Measurements from ENCODE around the gene ROBO2. TPM values are rescaled to one million over a fixed set of nuclear protein-coding genes. Genes with fewer than 3 reads are reported as not detected.

Gene ROBO2
- total and polyA plus RNA-seq, 10 of the 15 experiments (the other 5 are each of a cell fraction or from before 2014, with no cell fraction given): 0.22 to 2.5 (median 0.81) TPM

- Histone ChIP-seq H3K4me2 (ENCODE audit: control insufficient read depth, insufficient read depth) (no peak overlapping the region), H3K79me2 (ENCODE audit: control insufficient read depth, insufficient read depth, low read length) (no peaks in the 10 kb centered on the region), H3K27me3 (replicated peaks in 1 of 2; ENCODE audit: control insufficient read depth in 2 of 2, insufficient read depth in 2 of 2, low read length in 1 of 2) (no peaks in the 10 kb centered on the region), H2AFZ (ENCODE audit: control insufficient read depth, low read depth, low read length) (no peak overlapping the region), H3K4me1 (ENCODE audit: control insufficient read depth, insufficient read depth, low read length) (no peaks in the 10 kb centered on the region), H3K27ac (ENCODE audit: control insufficient read depth, insufficient read depth) (no peak overlapping the region), H3K36me3 (ENCODE audit: control insufficient read depth in 2 of 2, insufficient read depth in 2 of 2, low read length in 1 of 2) (no peaks in the 10 kb centered on the region), H3K9ac (ENCODE audit: control insufficient read depth, insufficient read depth, low read length) (no peak overlapping the region), H3K9me3 (replicated peaks; ENCODE audit: control insufficient read depth, insufficient read depth, low read length) (no peaks in the 10 kb centered on the region), H3K4me3 (no peak overlapping the region), H4K20me1 (ENCODE audit: control insufficient read depth, insufficient read depth) (no peaks in the 10 kb centered on the region)
- ATAC-seq (no peak), FAIRE-seq (no peak), DNase-seq (ENCODE audit: low read depth, low spot score) (no peak)
- WGBS (ENCODE audit: insufficient coverage, insufficient replicate concordance, low lambda C conversion rate, missing lambda C conversion rate): 1% methylated on average over 4 of the region's 4 CpGs
- intact Hi-C loops (cut with micrococcal nuclease; ENCODE audit: unreplicated experiment) (no loop called here), in situ Hi-C loops (cut with MboI) (no loop called here)
- ChIA-PET POLR2A (interaction anchor here (0.5 kb wide), 1 partner anchor 9 kb away, joined by 5 read pairs; no protein-coding TSS in a partner anchor), SMC1A (ENCODE audit: uncharacterized antibody, unreplicated experiment) (interaction anchor here (1.2 kb wide), 1 partner anchor 9 kb away, joined by 4 read pairs; no protein-coding TSS in a partner anchor), CTCF (no interaction called here), RAD21 (ENCODE audit: unreplicated experiment) (no interaction called here)
- TF ChIP-seq ZNF384 (IDR thresholded peaks at IDR 0.05; ENCODE audit: borderline replicate concordance, low read depth, low read length): no peak
- no peak for TF ChIP-seq MXI1 (IDR thresholded peaks at IDR 0.05; ENCODE audit: low read depth, low read length)
- TF ChIP-seq, protein P1, sequence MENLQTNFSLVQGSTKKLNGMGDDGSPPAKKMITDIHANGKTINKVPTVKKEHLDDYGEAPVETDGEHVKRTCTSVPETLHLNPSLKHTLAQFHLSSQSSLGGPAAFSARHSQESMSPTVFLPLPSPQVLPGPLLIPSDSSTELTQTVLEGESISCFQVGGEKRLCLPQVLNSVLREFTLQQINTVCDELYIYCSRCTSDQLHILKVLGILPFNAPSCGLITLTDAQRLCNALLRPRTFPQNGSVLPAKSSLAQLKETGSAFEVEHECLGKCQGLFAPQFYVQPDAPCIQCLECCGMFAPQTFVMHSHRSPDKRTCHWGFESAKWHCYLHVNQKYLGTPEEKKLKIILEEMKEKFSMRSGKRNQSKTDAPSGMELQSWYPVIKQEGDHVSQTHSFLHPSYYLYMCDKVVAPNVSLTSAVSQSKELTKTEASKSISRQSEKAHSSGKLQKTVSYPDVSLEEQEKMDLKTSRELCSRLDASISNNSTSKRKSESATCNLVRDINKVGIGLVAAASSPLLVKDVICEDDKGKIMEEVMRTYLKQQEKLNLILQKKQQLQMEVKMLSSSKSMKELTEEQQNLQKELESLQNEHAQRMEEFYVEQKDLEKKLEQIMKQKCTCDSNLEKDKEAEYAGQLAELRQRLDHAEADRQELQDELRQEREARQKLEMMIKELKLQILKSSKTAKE (IDR thresholded peaks at IDR 0.05; ENCODE audit: low read depth, poor library complexity, severe bottlenecking): no peak
- TF ChIP-seq KDM1A (IDR thresholded peaks at IDR 0.05; ENCODE audit: borderline replicate concordance): no peak
- no peak for TF ChIP-seq CREB1 (IDR thresholded peaks at IDR 0.05; ENCODE audit: low read depth)
- no peak for TF ChIP-seq LARP7 (IDR thresholded peaks at IDR 0.05)
- TF ChIP-seq IRF5 (IDR thresholded peaks at IDR 0.05; ENCODE audit: borderline replicate concordance): no peak
- no peak for TF ChIP-seq SMAD5 (IDR thresholded peaks at IDR 0.05; ENCODE audit: low read depth)
- TF ChIP-seq NBN (IDR thresholded peaks at IDR 0.05): no peak
- TF ChIP-seq TCF12 (IDR thresholded peaks at IDR 0.05; ENCODE audit: low read depth, low read length): no peak
- TF ChIP-seq, protein P2, sequence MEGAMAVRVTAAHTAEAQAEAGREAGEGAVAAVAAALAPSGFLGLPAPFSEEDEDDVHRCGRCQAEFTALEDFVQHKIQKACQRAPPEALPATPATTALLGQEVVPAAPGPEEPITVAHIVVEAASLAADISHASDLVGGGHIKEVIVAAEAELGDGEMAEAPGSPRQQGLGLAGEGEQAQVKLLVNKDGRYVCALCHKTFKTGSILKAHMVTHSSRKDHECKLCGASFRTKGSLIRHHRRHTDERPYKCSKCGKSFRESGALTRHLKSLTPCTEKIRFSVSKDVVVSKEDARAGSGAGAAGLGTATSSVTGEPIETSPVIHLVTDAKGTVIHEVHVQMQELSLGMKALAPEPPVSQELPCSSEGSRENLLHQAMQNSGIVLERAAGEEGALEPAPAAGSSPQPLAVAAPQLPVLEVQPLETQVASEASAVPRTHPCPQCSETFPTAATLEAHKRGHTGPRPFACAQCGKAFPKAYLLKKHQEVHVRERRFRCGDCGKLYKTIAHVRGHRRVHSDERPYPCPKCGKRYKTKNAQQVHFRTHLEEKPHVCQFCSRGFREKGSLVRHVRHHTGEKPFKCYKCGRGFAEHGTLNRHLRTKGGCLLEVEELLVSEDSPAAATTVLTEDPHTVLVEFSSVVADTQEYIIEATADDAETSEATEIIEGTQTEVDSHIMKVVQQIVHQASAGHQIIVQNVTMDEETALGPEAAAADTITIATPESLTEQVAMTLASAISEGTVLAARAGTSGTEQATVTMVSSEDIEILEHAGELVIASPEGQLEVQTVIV (IDR thresholded peaks at IDR 0.05; ENCODE audit: borderline replicate concordance, partially characterized antibody): no peak
- no peak for TF ChIP-seq RUNX3 (IDR thresholded peaks at IDR 0.05; ENCODE audit: low read length)
- TF ChIP-seq NR2C1 (IDR thresholded peaks at IDR 0.05): no peak
- no peak for TF ChIP-seq CBX5 (IDR thresholded peaks at IDR 0.05; ENCODE audit: low read depth)
- TF ChIP-seq NRF1 (conservative IDR thresholded peaks at IDR 0.05; ENCODE audit: low read depth, low read length): no peak
- TF ChIP-seq, protein P3, sequence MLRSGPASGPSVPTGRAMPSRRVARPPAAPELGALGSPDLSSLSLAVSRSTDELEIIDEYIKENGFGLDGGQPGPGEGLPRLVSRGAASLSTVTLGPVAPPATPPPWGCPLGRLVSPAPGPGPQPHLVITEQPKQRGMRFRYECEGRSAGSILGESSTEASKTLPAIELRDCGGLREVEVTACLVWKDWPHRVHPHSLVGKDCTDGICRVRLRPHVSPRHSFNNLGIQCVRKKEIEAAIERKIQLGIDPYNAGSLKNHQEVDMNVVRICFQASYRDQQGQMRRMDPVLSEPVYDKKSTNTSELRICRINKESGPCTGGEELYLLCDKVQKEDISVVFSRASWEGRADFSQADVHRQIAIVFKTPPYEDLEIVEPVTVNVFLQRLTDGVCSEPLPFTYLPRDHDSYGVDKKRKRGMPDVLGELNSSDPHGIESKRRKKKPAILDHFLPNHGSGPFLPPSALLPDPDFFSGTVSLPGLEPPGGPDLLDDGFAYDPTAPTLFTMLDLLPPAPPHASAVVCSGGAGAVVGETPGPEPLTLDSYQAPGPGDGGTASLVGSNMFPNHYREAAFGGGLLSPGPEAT (IDR thresholded peaks at IDR 0.05; ENCODE audit: low read depth): no peak
- no TSS peak for BruUV-seq (replicated peaks)
These were observed 608.8 kb downstream of the ROBO2 start for GRCh38 chr3:77648664-77649063.

All from GM12878 (cell line).